Upper lobe of left lung (tissue), 4 donors: ENCODE measurements around the gene ANKRD52.

Experiments
- EP300 ChIP-seq, 4 donors: sonication (generic); formaldehyde crosslinking; IDR thresholded peaks; one replicate each; pipeline ENCODE4 v1.5.1; 2017; ENCODE audit warnings: antibody characterized with exemption in 4 of 4, control low read depth in 2 of 4
- POLR2A ChIP-seq, 4 donors: fragments of 450-650 bp; IDR thresholded peaks; one replicate each; pipeline ENCODE4 v1.5.1; 2016 to 2017; ENCODE audit warnings: antibody characterized with exemption in 4 of 4, mild to moderate bottlenecking in 2 of 4
- TF ChIP-seq, protein P1 (sequence below), 6 experiments: fragments of 450-650 bp in 4 of 6; fragments of 200-600 bp in 2 of 6; sonication (generic) in 2 of 6; IDR thresholded peaks; one replicate each; pipeline ENCODE4 v1.5.1; 2016 to 2019; ENCODE audit warnings: antibody characterized with exemption in 6 of 6

DNA sequence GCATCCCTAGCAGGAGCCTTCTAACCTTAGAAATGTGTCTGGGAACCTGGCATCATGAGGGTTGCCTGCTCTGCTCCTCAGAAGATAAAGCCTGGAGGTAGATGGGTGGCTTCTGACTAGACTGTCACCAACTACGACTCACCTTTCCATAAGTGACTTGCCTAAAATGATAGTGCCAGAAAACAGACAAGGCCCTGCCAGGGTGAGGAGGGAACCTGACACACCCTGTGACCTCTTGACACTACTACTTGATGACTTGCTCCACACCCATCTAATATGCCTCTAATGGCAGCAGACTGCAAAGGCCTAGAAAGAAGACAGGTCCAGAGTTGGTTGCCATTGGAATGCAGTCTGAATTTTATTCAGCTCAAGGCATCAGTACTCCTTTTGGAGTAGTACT, 45.8 kb downstream of the ANKRD52 start:
- TF ChIP-seq, protein P1, sequence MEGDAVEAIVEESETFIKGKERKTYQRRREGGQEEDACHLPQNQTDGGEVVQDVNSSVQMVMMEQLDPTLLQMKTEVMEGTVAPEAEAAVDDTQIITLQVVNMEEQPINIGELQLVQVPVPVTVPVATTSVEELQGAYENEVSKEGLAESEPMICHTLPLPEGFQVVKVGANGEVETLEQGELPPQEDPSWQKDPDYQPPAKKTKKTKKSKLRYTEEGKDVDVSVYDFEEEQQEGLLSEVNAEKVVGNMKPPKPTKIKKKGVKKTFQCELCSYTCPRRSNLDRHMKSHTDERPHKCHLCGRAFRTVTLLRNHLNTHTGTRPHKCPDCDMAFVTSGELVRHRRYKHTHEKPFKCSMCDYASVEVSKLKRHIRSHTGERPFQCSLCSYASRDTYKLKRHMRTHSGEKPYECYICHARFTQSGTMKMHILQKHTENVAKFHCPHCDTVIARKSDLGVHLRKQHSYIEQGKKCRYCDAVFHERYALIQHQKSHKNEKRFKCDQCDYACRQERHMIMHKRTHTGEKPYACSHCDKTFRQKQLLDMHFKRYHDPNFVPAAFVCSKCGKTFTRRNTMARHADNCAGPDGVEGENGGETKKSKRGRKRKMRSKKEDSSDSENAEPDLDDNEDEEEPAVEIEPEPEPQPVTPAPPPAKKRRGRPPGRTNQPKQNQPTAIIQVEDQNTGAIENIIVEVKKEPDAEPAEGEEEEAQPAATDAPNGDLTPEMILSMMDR (IDR thresholded peaks at IDR 0.05): no peak
- TF ChIP-seq EP300 (IDR thresholded peaks at IDR 0.05): no peak
- no peak for TF ChIP-seq POLR2A (IDR thresholded peaks at IDR 0.05)
